ENCODE measurements around the gene CAV2. TPM values are rescaled to one million over a fixed set of nuclear protein-coding genes. Genes with fewer than 3 reads are reported as not detected.

Gene CAV2
- total RNA-seq, 4 donors from 2014 or later = 142 to 188 (median 170) TPM

DNA sequence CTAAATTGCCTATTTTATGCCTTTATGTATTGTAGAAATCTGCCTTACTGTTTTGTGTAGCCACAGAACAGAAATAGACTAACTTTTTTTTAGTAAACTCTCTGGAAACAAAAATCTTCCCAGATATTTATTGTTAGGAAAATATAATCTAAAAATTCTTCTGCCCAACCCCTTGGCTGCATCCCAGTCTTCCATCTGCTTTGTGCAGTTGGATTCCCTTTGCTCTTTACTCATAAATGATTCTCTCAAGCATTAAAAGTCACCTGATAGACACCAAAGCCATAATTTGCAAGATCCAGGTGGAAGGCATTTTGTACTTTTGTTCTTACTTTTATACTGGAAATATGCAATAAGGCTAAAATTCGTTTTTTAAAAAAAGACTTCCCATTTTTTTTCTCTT is 6.1 kb upstream of the CAV2 start:
- Histone ChIP-seq H3K4me3 (no peak overlapping the region), H3K9me3 (no peaks in the 10 kb centered on the region), H3K4me1 (peaks cover 0 to 35% (median 4%) of the 10 kb centered on the region in 3 donors), H3K27ac (peak overlapping the region in 2 of 4 donors; percentile 40 to 42), H3K36me3 (no peaks in the 10 kb centered on the region), H3K27me3 (no peaks in the 10 kb centered on the region)
- 44 to 50% methylated on average over 1 of the region's 1 CpG for WGBS, 2 donors (ENCODE audit: low coverage in 1 of 2)
- ATAC-seq = no peak
- TF ChIP-seq EP300 (IDR thresholded peaks at IDR 0.05) = no peak
- TF ChIP-seq, protein P1, sequence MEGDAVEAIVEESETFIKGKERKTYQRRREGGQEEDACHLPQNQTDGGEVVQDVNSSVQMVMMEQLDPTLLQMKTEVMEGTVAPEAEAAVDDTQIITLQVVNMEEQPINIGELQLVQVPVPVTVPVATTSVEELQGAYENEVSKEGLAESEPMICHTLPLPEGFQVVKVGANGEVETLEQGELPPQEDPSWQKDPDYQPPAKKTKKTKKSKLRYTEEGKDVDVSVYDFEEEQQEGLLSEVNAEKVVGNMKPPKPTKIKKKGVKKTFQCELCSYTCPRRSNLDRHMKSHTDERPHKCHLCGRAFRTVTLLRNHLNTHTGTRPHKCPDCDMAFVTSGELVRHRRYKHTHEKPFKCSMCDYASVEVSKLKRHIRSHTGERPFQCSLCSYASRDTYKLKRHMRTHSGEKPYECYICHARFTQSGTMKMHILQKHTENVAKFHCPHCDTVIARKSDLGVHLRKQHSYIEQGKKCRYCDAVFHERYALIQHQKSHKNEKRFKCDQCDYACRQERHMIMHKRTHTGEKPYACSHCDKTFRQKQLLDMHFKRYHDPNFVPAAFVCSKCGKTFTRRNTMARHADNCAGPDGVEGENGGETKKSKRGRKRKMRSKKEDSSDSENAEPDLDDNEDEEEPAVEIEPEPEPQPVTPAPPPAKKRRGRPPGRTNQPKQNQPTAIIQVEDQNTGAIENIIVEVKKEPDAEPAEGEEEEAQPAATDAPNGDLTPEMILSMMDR (IDR thresholded peaks at IDR 0.05) = no peak
- no peak for TF ChIP-seq POLR2A (IDR thresholded peaks at IDR 0.05)
- TF ChIP-seq POLR2AphosphoS5 (IDR thresholded peaks at IDR 0.05) = no peak

DNA sequence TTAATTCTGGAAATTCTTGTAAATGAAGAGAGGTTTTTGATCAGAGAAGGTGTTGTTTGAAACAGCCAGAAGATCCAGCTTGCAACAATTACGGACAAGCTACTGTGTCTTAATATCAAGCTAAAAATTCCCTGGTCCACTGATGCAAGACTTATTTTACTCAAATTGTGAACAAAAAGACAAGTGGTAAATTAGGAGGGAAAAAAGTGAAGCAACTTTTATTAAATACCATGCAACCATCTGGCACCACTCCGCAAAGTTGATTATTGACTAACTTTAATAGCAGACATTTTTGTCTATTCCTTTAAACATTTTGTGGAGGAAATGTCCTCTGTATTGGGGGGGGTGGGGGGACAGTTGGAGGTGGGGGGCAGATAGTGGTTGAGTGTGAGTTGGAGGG is 5.1 kb upstream of the CAV2 start:
- Histone ChIP-seq H3K4me3 (no peak overlapping the region), H3K27ac (peak overlapping the region in 1 of 4 donors; percentile 62), H3K27me3 (no peaks in the 10 kb centered on the region), H3K9me3 (no peaks in the 10 kb centered on the region), H3K36me3 (no peaks in the 10 kb centered on the region), H3K4me1 (peaks cover 0 to 40% (median 4%) of the 10 kb centered on the region in 3 donors)
- WGBS, 2 donors (ENCODE audit: low coverage in 1 of 2) = 79 to 100% methylated on average over 2 of the region's 2 CpGs
- ATAC-seq = no peak
- TF ChIP-seq POLR2A (IDR thresholded peaks at IDR 0.05) (no peak), EP300 (IDR thresholded peaks at IDR 0.05) (no peak), POLR2AphosphoS5 (IDR thresholded peaks at IDR 0.05) (no peak)
- TF ChIP-seq, protein P1 (IDR thresholded peaks at IDR 0.05) = no peak

GRCh38 chr7:116495736-116496135 is 3.8 kb upstream of the CAV2 start:
- Histone ChIP-seq H3K36me3 (no peaks in the 10 kb centered on the region), H3K27me3 (no peaks in the 10 kb centered on the region), H3K27ac (peak overlapping the region in 3 of 4 donors; percentile 21 to 62 (median 32)), H3K4me3 (no peak overlapping the region), H3K4me1 (peaks cover 0 to 31% (median 4%) of the 10 kb centered on the region in 3 donors), H3K9me3 (no peaks in the 10 kb centered on the region)
- no peak for TF ChIP-seq POLR2A (IDR thresholded peaks at IDR 0.05)
- 100% methylated on average over 1 of the region's 1 CpG for WGBS, 2 donors (ENCODE audit: low coverage in 1 of 2)
- ATAC-seq = no peak

DNA sequence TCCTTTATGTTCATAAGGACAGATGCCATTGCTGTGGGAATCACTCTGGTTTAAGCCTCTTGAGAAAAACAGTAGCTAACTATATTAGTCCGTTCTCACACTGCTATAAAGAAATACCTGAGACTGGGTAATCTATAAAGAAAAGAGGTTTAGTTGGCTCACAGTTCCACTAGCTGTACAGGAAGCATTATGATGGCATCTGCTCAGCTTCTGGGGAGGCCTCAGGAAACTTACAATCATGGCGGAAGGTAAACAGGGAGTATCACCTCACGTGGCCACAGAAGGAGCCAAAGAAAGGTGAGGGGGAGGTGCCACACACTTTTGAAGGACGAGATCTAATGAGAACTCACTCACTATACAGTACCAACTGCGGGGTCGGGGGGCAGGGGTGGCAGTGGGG is 2.9 kb upstream of the CAV2 start:
- TF ChIP-seq POLR2A (IDR thresholded peaks at IDR 0.05) (no peak), POLR2AphosphoS5 (IDR thresholded peaks at IDR 0.05) (no peak), EP300 (IDR thresholded peaks at IDR 0.05) (no peak)
- TF ChIP-seq, protein P1 (IDR thresholded peaks at IDR 0.05) = no peak
- peaks cover 0 to 31% (median 4%) of the 10 kb centered on the region in 3 donors for H3K4me1 ChIP-seq
- no peaks in the 10 kb centered on the region for H3K36me3 ChIP-seq
- no peaks in the 10 kb centered on the region for H3K9me3 ChIP-seq
- H3K4me3 ChIP-seq = no peak overlapping the region
- no peak for ATAC-seq
- WGBS, 2 donors (ENCODE audit: low coverage in 1 of 2) = 94% methylated on average over 2 to 4 of the region's 6 CpGs
- peak overlapping the region in 1 of 4 donors; percentile 24 for H3K27ac ChIP-seq
- H3K27me3 ChIP-seq = no peaks in the 10 kb centered on the region

- ATAC-seq = no peak
- no peaks in the 10 kb centered on the region for H3K27me3 ChIP-seq
- TF ChIP-seq POLR2A (IDR thresholded peaks at IDR 0.05) (no peak), POLR2AphosphoS5 (IDR thresholded peaks at IDR 0.05) (no peak), EP300 (IDR thresholded peaks at IDR 0.05) (no peak)
- TF ChIP-seq, protein P1 (IDR thresholded peaks at IDR 0.05) = no peak
- no peak overlapping the region for H3K4me3 ChIP-seq
- H3K4me1 ChIP-seq = peaks cover 0 to 29% (median 4%) of the 10 kb centered on the region in 3 donors
- no peaks in the 10 kb centered on the region for H3K9me3 ChIP-seq
- peak overlapping the region in 3 of 4 donors; percentile 93 to 97 (median 96) for H3K27ac ChIP-seq
- WGBS, 2 donors (ENCODE audit: low coverage in 1 of 2) = 67% methylated on average over 1 of the region's 1 CpG
- H3K36me3 ChIP-seq = no peaks in the 10 kb centered on the region
Measured at GRCh38 chr7:116497708-116498107, 1.8 kb upstream of the CAV2 start.

Measured in gastroesophageal sphincter (tissue), 4 donors.